GM12875 (cell line): ENCODE measurements around the gene KRT84.
A peak's percentile ranks its signal among the peaks of the same experiment; 100 is the strongest.

Experiments
- H3K4me3 ChIP-seq: one replicate; pipeline ENCODE4 v1.5.1; 2011; ENCODE audit warnings: low read depth, low read length, control low read depth
- CTCF ChIP-seq: IDR thresholded peaks from 2 replicates; pipeline ENCODE4 v1.5.1; 2011; ENCODE audit warnings: low read depth, mild to moderate bottlenecking, control low read depth, inconsistent platforms, low read length, moderate library complexity, borderline replicate concordance; ENCODE audit not compliant: insufficient read depth

KRT84 gene

GRCh38 chr12:52364901-52365489, 20.5 kb downstream of the KRT84 start:
- TF ChIP-seq CTCF, result no peak
- no peak overlapping the region for H3K4me3 ChIP-seq

GRCh38 chr12:52364061-52364460, 21.4 kb downstream of the KRT84 start:
- no peak overlapping the region for H3K4me3 ChIP-seq
- no peak for TF ChIP-seq CTCF

- no peak for TF ChIP-seq CTCF
- H3K4me3 ChIP-seq, result no peak overlapping the region
These were observed 22.3 kb downstream of the KRT84 start for GRCh38 chr12:52363111-52363679.

GRCh38 chr12:52362118-52362726, 23.2 kb downstream of the KRT84 start:
- no peak overlapping the region for H3K4me3 ChIP-seq
- peak; percentile 50; the same call in 1 of the 2 replicates for TF ChIP-seq CTCF

- no peak for TF ChIP-seq CTCF
- no peak overlapping the region for H3K4me3 ChIP-seq
These were observed 23.9 kb downstream of the KRT84 start for GRCh38 chr12:52361553-52361952.

- no peak for TF ChIP-seq CTCF
- H3K4me3 ChIP-seq, result no peak overlapping the region
These were observed 24.7 kb downstream of the KRT84 start for GRCh38 chr12:52360663-52361271.

- H3K4me3 ChIP-seq, result no peak overlapping the region
- TF ChIP-seq CTCF, result no peak
These were observed 25.3 kb downstream of the KRT84 start for GRCh38 chr12:52360106-52360662.
